Activated naive CD4-positive, alpha-beta T cell treated with anti-CD3 and anti-CD28 coated beads, Interleukin-2, amount 50 U/mL, for 16 hours (primary cell): ENCODE results near the gene OSBPL6.

Experiments used
- DNase-seq: peaks from one replicate; pipeline ENCODE4 v3.0.0-alpha.2; 2020

The OSBPL6 gene

GRCh38 chr2:178242552-178242883 is 48.2 kb downstream of the OSBPL6 start:
- DNase-seq, result no peak

- DNase-seq, result no peak
These were observed 49.6 kb downstream of the OSBPL6 start for GRCh38 chr2:178243961-178244360.

DNA sequence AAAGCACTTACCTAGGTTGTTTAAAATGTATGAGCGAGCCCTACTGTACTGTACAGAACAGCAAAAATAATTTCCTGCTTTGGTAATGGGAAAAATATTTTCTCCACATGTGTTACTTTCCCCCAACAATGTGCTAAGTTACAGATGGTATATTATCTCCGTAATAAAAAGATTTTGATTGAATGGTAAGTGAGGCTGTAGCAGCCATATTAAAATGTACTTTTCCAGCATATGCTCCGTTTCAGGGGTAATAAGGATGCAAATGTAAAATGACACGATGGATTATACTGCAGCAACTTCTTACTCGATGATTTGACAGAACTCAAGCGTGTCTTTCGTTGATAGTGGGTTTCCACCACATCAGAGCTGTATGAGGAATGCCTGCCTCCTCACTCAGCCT is 50.5 kb downstream of the OSBPL6 start:
- DNase-seq, result no peak

DNA sequence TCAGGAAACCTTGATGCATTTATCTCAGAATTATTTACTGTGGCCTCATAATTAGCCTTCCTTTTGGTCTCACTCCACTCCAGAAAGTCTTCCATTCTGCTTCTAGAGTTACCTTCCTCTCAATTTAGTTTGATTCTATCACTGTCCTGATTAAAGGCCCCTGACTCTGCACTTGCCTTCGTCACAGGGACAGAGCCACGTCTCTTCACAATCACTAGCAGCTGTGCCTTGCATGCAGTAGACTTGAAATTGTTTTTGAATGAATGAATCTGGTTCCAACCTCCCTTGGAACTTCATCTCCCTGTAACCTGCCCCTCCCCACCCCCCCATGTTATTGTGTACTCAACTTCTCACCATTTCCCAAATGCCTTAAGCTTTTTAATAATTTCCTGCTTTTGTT is 52.4 kb downstream of the OSBPL6 start:
- no peak for DNase-seq

DNA sequence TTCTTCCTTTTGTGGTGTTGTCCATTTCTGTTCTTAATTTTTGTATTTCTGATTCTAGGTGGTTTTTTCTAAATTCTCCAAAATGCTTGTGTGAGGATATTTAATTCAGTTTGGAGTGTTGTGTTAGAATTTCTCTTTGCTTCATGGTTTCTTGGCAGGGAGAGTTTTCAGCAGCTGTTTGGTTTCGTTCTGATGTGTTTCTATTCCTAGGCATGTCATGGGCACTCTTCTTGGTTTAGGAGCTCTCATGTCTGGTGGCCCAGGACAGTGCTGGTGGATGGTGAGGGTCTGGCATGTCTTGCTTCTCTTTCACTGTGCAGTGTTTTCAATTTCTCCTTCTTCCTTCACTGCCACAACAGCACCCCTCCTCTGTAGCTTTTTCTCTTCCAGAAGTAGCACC is 52.9 kb downstream of the OSBPL6 start:
- no peak for DNase-seq

DNA sequence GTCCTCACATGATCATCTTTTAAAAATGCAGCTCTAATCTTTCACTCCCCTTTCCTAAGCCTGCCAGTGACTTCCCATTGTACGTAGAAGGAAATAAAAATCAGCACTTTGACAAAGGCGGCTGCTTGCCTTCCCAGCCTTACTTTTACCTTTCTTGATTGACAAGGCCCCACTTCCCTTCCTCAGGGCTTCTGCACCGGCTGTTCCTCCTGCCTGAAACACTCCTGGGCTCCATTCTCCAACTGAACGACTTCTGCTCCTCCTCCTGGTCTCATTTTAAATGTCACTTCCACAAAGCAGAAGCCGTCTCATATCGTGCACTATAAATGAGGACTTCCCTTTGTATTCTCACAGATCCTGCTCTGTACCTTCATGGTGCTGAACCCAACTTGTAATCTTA is 56.1 kb downstream of the OSBPL6 start:
- no peak for DNase-seq

GRCh38 chr2:178251151-178251955 is 57.0 kb downstream of the OSBPL6 start:
- no peak for DNase-seq

- no peak for DNase-seq
These were observed 62.2 kb downstream of the OSBPL6 start for GRCh38 chr2:178256382-178257042.

- DNase-seq, result no peak
These were observed 62.8 kb downstream of the OSBPL6 start for GRCh38 chr2:178257127-178257526.

DNA sequence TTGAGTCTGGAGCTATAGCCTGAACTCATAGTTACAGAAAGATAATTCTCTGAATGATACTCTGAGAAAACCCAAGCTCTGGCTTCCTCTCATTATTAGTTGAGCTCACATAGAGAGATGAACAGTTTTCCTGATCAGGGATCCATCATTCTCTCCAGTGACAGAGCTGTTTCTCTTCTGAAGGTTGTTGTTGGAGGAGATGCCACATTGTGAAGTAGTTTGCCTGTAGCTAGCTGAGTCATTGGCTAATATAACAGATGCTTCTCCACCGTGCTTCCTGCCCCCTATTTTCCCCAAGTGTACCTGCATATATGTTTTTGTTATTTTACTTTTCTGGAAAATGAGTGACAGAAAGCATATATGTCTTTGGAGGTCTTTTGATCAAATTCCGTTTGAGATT is 64.6 kb downstream of the OSBPL6 start:
- no peak for DNase-seq

DNA sequence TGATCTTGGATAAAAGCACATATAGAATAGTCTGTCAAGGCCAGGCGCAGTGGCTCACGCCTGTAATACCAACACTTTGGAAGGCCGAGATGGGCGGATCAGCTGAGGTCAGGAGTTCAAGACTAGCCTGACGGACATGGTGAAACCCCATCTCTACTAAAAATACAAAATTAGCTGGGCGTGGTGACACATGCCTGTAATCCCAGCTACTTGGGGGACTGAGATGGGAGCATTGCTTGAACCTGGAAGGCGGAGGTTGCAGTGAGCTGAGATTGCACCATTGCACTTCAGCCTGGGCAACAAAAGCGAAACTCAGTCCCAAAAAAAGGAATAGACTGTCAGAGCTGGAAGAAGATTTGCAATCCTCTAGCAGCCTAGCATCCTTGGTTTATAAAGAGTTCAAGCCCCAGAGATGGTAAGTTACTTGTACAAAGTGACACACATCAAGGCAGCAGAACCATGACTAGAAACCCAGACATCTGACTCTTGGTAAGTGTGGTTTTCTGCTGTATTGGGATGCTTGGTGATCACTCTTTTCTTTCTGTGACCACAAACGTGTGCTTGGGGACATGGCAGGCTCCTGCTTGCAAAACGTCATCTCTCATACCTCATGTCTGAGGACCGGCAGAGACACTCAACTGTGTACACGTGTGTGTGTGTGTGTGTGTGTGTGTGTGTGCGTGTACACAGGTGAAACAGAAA is 69.0 kb downstream of the OSBPL6 start:
- no peak for DNase-seq

GRCh38 chr2:178264211-178264610 is 69.9 kb downstream of the OSBPL6 start:
- DNase-seq, result no peak

GRCh38 chr2:178265851-178266250 is 71.5 kb downstream of the OSBPL6 start:
- no peak for DNase-seq

GRCh38 chr2:178266445-178266844 is 72.1 kb downstream of the OSBPL6 start:
- no peak for DNase-seq

- no peak for DNase-seq
These were observed 73.3 kb downstream of the OSBPL6 start for GRCh38 chr2:178267660-178268059.

GRCh38 chr2:178268435-178268834 is 74.1 kb downstream of the OSBPL6 start:
- no peak for DNase-seq

DNA sequence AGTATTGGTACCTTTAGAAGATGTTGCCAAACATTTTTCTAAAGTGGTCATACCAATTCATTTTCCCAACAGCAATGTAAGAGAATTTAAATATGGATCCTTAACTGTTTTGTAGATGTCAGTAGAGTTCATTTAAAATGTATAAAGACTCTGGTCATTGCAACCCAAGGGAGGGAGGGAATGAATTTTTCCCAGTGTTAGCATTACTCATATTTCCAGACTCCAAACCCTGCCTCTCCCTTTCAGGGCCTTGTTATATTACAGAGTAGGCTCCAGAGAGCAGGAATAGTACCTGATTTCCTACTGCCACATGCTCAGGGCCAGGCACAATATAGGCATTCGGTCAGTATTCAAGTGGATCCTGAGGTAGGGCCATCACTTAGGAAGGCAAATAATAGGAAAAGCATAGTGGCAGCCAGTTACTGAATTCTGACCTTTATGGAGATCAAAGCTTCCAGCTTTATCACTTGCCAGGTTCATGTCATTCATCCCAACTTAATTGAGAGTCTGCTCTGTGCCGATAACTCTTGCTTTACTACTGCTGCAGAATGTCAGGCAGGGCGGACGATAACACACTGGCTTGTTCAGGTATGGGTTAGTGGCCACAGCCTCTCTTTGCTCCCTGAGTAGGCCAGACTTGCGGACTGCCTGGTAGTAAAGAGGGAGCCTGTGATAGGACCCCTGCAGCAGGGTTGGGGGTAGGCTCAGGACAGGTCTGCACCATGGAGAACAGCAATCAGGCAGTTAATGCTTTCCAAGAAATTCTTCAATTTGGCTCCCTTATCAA is 75.3 kb downstream of the OSBPL6 start:
- DNase-seq, result no peak

GRCh38 chr2:178270338-178270737 is 76.0 kb downstream of the OSBPL6 start:
- no peak for DNase-seq

GRCh38 chr2:178271094-178271493 is 76.8 kb downstream of the OSBPL6 start:
- no peak for DNase-seq

DNA sequence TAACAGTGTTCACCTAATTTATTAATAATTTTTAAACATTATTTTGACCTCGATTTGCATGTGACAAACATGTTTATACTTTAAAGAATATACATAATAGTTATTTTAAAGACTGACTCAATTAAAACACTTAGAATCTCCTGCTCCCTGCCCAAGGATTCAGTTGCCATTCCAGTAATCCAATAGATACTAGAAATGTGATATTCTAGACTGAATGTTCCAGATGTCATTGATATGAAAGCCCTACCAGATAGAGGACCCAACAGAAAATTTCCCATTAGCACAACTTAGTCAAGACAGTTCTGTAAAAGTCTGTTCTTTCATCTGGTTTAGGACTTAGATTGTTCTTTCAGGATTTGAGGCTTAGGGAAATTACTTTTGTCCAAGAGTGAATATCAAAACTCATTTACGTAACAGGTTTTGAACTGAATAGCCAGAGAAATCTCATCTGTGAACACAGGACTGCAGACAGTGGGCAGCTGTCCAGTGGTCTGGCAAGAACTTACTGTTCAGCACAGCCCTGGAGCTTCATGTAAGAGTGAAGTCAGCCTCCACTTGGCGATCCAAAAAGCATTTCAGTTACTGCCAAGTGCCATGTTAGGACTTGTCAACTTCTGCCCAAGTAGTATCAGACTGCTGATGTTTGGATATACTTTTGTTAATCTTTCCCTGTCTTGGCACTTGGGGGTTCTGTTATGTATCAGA is 77.5 kb downstream of the OSBPL6 start:
- DNase-seq, result no peak

GRCh38 chr2:178273787-178274360 is 79.6 kb downstream of the OSBPL6 start:
- no peak for DNase-seq

GRCh38 chr2:178275600-178275999 is 81.3 kb downstream of the OSBPL6 start:
- DNase-seq, result no peak
